ENCODE measurements around the gene MAPK12. TPM values are rescaled to one million over a fixed set of nuclear protein-coding genes. Genes with fewer than 3 reads are reported as not detected.

The MAPK12 gene
- total RNA-seq, 4 donors from 2014 or later = 10.3 to 41.4 (median 28.3) TPM

DNA sequence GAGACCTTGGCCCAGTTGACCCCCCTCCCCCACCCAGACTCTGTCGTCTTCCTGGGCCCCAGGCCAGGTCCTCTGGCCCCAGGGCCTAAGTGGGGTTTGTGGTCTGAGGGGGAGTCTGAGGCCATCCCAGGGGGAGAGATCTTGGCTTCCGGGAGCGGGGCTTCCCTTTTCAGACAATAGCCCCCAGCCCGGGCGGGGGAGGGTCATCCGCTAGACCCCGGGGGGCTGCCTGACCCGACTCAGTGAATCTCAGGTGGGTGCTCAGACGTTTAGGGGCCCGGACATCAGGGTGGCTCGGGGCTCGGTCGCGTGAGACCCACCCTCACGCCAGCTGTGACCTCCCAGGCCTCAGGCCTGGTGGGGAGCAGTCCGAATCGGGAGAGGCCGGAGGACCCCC, 8.1 kb upstream of the MAPK12 start:
- Histone ChIP-seq H3K27ac (peak overlapping the region; percentile 72 to 80), H3K4me1 (peaks cover 0 to 32% of the 10 kb centered on the region in 2 donors), H3K9me3 (no peaks in the 10 kb centered on the region), H3K27me3 (no peaks in the 10 kb centered on the region), H3K4me3 (peak overlapping the region; percentile 45 to 48), H3K36me3 (no peaks in the 10 kb centered on the region)
- no peak for DNase-seq
- no peak for TF ChIP-seq POLR2A (IDR thresholded peaks at IDR 0.05)
- TF ChIP-seq, protein P1, sequence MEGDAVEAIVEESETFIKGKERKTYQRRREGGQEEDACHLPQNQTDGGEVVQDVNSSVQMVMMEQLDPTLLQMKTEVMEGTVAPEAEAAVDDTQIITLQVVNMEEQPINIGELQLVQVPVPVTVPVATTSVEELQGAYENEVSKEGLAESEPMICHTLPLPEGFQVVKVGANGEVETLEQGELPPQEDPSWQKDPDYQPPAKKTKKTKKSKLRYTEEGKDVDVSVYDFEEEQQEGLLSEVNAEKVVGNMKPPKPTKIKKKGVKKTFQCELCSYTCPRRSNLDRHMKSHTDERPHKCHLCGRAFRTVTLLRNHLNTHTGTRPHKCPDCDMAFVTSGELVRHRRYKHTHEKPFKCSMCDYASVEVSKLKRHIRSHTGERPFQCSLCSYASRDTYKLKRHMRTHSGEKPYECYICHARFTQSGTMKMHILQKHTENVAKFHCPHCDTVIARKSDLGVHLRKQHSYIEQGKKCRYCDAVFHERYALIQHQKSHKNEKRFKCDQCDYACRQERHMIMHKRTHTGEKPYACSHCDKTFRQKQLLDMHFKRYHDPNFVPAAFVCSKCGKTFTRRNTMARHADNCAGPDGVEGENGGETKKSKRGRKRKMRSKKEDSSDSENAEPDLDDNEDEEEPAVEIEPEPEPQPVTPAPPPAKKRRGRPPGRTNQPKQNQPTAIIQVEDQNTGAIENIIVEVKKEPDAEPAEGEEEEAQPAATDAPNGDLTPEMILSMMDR (IDR thresholded peaks at IDR 0.05) = no peak
- intact Hi-C loops (cut with DNase I; ENCODE audit: low total_unique reads) = no loop called here

DNA sequence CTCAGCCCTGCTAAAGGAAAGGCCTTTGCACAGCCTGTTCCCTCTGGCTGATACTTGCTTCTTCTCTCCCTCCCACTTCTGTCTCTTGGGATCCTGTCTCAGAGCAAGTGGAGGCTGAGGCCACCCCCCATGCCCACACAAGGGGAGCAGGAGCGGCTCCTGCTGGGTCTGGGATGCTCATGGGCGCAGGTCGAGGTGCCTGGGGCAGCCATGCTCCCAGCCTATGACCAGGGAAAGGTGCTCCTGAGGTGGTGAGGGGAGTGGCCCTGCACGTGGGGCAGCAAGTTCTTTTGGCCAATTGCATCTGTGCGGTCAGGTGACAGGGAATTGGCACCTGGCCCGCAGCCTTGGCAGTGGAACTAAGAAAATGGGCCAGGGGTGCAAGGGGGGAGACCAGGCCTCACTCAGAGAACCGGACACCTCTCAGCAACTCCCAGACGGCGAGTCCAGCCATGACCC, 7.2 kb upstream of the MAPK12 start:
- H3K4me3 ChIP-seq = no peak overlapping the region
- peak overlapping the region in 1 of 2 donors; percentile 80 for H3K27ac ChIP-seq
- no peaks in the 10 kb centered on the region for H3K27me3 ChIP-seq
- TF ChIP-seq POLR2A (IDR thresholded peaks at IDR 0.05) = no peak
- TF ChIP-seq, protein P1 (IDR thresholded peaks at IDR 0.05) = no peak
- H3K4me1 ChIP-seq = peaks cover 0 to 32% of the 10 kb centered on the region in 2 donors
- no peaks in the 10 kb centered on the region for H3K9me3 ChIP-seq
- intact Hi-C loops (cut with DNase I; ENCODE audit: low total_unique reads) = no loop called here
- DNase-seq = peak in 1 of 2 donors; percentile 52
- H3K36me3 ChIP-seq = no peaks in the 10 kb centered on the region

DNA sequence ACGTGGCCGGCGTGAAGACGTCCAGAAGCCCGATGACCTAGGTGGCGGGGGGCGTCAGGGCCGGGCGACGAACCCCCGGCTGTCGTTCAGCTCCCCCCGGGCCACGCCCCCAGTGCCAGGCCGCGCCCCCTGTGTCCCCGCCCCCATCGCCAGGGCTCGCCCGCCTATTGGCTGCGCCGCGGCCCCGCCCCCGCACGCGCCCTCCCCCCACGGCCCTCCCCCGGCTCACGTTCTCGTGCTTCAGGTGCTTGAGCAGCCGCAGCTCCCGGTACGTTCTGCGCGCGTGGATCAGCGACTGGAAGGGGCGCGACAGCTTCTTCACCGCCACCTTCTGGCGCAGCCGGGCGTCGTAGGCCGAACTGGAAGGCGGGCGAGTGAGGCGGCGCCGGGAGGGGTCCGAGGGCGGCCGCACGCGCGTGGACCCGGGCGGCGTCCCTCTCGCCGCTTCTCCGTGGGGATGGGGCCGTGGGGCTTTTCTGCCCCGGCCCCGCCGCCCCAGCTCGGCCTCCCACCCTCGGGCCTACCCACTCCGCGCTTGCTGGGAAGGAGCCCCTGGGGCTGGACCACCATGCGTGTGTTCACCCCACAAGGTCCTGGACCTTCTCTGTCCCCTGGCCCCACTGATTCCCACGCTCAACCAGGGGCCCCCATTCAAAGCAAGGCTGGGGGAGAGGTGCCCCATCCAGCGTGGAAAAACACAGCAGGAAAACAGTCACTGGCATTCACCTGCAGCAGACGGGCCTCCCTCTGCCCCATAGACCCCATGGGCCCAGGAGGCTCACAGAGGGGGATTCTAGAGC, 6.3 kb upstream of the MAPK12 start:
- H3K27me3 ChIP-seq = no peaks in the 10 kb centered on the region
- intact Hi-C loops (cut with DNase I; ENCODE audit: low total_unique reads) = no loop called here
- no peaks in the 10 kb centered on the region for H3K36me3 ChIP-seq
- H3K9me3 ChIP-seq = no peaks in the 10 kb centered on the region
- TF ChIP-seq, protein P1 (IDR thresholded peaks at IDR 0.05) = peak in 2 of 4 experiments; percentile 17 to 35
- TF ChIP-seq POLR2A (IDR thresholded peaks at IDR 0.05) = no peak
- peaks cover 0 to 32% of the 10 kb centered on the region in 2 donors for H3K4me1 ChIP-seq
- peak overlapping the region in 1 of 2 donors; percentile 46 for H3K27ac ChIP-seq
- DNase-seq = peak; percentile 70 to 71
- peak overlapping the region in 1 of 2 donors; percentile 1 for H3K4me3 ChIP-seq

DNA sequence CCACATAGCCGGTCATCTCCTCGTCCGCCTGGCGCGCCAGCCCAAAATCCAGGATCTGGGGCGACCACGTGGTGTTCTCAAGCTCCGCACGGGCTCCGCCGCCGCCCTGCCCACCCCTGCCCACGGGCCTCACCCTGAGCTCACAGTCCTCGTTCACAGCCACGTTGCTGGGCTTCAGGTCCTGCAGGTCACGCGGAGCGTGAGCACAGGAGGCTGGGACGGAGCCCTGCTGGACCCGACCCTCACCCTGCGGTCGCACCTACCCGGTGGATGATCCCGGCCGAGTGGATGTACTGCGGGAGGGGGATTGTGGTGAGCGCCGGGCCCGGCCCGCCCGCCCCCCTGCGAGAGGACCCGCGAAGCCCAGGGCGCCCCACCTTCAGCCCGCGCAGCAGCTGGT, 5.5 kb upstream of the MAPK12 start:
- TF ChIP-seq, protein P1 (IDR thresholded peaks at IDR 0.05) = no peak
- no peak for TF ChIP-seq POLR2A (IDR thresholded peaks at IDR 0.05)
- intact Hi-C loops (cut with DNase I; ENCODE audit: low total_unique reads) = no loop called here
- Histone ChIP-seq H3K27ac (no peak overlapping the region), H3K36me3 (no peaks in the 10 kb centered on the region), H3K4me1 (peaks cover 0 to 35% of the 10 kb centered on the region in 2 donors), H3K9me3 (no peaks in the 10 kb centered on the region), H3K27me3 (no peaks in the 10 kb centered on the region), H3K4me3 (no peak overlapping the region)
- no peak for DNase-seq

DNA sequence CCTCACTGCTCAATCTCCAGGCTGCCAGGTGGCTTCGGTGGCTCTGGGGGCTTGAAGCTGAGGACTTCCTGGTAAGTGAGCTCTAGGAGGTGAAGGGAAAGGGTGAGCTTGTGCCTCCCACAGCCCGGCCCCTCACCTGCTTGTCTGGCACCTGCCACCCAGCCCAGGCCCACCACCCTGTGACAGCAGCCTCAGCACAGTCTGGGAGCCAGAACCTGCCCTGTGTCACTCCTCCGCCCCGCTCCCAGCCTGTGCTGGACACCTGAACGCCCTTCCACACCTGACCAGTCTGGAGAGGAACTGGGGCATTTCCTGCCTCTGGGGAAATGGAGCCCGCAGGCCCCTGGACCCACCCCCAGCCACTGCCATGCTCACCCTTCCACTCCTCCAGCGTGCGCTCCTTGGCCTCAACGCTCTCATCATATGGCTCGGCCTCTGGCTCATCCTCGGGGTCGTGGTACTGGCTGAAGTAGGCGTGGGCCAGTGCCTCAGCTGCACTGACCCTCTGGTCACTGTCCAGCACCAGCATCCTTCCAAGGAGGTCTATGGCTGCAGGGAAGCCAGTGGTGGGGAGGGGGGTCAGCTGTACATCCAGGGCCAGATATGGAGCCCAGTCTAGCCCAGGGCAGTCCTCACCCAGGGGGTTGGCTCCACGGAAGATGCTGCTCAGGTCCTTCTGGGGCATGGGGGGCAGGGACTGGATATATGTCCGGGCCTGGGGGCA, 3.6 kb upstream of the MAPK12 start:
- Histone ChIP-seq H3K4me3 (no peak overlapping the region), H3K36me3 (no peaks in the 10 kb centered on the region), H3K4me1 (peaks cover 0 to 31% of the 10 kb centered on the region in 2 donors), H3K27me3 (no peaks in the 10 kb centered on the region), H3K27ac (no peak overlapping the region), H3K9me3 (no peaks in the 10 kb centered on the region)
- DNase-seq = no peak
- intact Hi-C loops (cut with DNase I; ENCODE audit: low total_unique reads) = no loop called here
- TF ChIP-seq, protein P1 (IDR thresholded peaks at IDR 0.05) = no peak
- no peak for TF ChIP-seq POLR2A (IDR thresholded peaks at IDR 0.05)
